HFFc6 (cell line): ENCODE measurements around the gene ACVRL1. TPM values are rescaled to one million over a fixed set of nuclear protein-coding genes. Genes with fewer than 3 reads are reported as not detected.

Experiments used
- DNase-seq: peaks from one replicate; pipeline ENCODE4 v3.0.0-alpha.2; 2018
- H3K27ac Mint-ChIP-seq: 2 replicates; pipeline ENCODE4 v1.8.0; 2020; ENCODE audit warnings: mild to moderate bottlenecking, mixed read lengths
- H3K27me3 Mint-ChIP-seq: 2 replicates; pipeline ENCODE4 v1.8.0; 2021; ENCODE audit warnings: mild to moderate bottlenecking, moderate library complexity, mixed read lengths; ENCODE audit not compliant: insufficient read depth
- H3K36me3 Mint-ChIP-seq: 2 replicates; pipeline ENCODE4 v1.8.0; 2021; ENCODE audit warnings: low read depth, mixed read lengths
- H3K4me1 Mint-ChIP-seq: 2 replicates; pipeline ENCODE4 v1.8.0; 2020; ENCODE audit warnings: low read depth, mixed read lengths
- H3K4me3 Mint-ChIP-seq: 2 replicates; pipeline ENCODE4 v1.8.0; 2020; ENCODE audit warnings: mild to moderate bottlenecking, moderate library complexity, mixed read lengths
- H3K9me3 Mint-ChIP-seq: 2 replicates; pipeline ENCODE4 v1.8.0; 2020; ENCODE audit warnings: mild to moderate bottlenecking, mixed read lengths
- CTCF ChIP-seq: fragments of 200-600 bp; sonication (generic); IDR thresholded peaks from 2 replicates; pipeline ENCODE4 v1.5.0; 2021; ENCODE audit warnings: antibody characterized with exemption, mild to moderate bottlenecking
- total RNA-seq, 6 experiments: library from RNA; stranded (reverse); fragmentation: NEBNext Ultra II Directional; extraction: Animal tissue kit (Norgen Biotek cat#: 25700); gene quantifications; 2 replicates in 1 of 6; 3 replicates in 5 of 6; pipeline ENCODE4 v1.2.3, GENCODE V29; 2021

ACVRL1 gene
- total RNA-seq, 6 experiments from 2014 or later: 5.4 to 13.5 (median 10.0) TPM

- Mint-ChIP-seq H3K9me3 (no peaks in the 10 kb centered on the region), H3K4me1 (peaks cover 40% of the 10 kb centered on the region), H3K4me3 (no peak overlapping the region), H3K27ac (0 out of 2 replicates have a peak overlapping the region, but pooled peaks have one; percentile 3), H3K36me3 (no peaks in the 10 kb centered on the region), H3K27me3 (peaks cover 4% of the 10 kb centered on the region; the same call in 1 of the 2 replicates)
- no peak for TF ChIP-seq CTCF
- DNase-seq: no peak
Observed at GRCh38 chr12:51911307-51911706, 4.0 kb downstream of the ACVRL1 start.

DNA sequence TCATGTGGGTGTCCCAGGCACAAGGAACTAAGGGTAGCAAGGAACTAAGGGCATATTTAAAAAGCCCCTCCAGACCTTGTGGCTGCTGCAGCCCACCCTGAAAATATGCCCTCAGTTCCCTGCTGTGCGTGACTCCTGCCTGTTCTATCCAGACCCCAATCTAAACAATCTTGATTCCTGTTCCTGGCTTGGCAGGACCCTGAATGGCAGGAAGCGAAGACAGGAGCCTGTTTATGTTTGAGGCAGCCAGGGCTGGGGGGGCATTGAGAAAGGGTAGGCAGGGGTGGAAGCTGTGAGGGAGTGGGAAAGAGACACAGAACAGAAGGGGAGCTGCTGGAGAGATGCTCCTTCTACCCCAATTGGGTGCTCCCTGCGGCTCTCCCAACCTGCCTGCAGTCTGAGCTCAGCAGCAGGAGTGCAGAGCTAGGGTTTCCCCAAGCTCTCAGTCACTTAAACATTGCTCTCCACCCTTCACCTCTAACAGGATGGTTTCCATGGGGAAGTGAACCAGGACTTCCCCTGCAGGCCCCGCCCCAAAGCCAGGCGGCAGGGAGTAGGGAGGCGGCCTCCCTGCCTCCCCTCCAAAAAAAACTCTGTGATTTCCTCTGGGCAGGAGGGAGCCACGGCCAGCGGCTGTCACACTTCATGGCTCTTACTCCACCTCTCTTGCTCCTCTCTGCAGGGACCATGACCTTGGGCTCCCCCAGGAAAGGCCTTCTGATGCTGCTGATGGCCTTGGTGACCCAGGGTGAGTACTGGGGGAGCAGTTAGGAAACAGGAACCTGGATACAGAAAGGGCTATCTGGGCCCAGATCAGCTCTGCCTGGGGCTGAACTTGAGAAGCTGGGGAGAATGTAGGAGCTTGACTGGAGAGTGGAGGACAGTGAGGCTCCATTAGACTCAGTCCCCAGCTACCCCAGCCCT lies 4.7 kb downstream of the ACVRL1 start:
- Mint-ChIP-seq H3K36me3 (no peaks in the 10 kb centered on the region), H3K27me3 (peaks cover 4% of the 10 kb centered on the region; the same call in 1 of the 2 replicates), H3K9me3 (no peaks in the 10 kb centered on the region), H3K4me3 (no peak overlapping the region), H3K27ac (0 out of 2 replicates have a peak overlapping the region, but pooled peaks have one; percentile 3), H3K4me1 (peaks cover 37% of the 10 kb centered on the region)
- no peak for DNase-seq
- TF ChIP-seq CTCF: no peak

GRCh38 chr12:51913071-51914033 lies 6.0 kb downstream of the ACVRL1 start:
- TF ChIP-seq CTCF: peak; percentile 35; the same call in 1 of the 2 replicates
- H3K4me3 Mint-ChIP-seq: no peak overlapping the region
- DNase-seq: no peak
- no peaks in the 10 kb centered on the region for H3K9me3 Mint-ChIP-seq
- no peaks in the 10 kb centered on the region for H3K27me3 Mint-ChIP-seq
- peaks cover 32% of the 10 kb centered on the region for H3K4me1 Mint-ChIP-seq
- H3K27ac Mint-ChIP-seq: no peak overlapping the region
- no peaks in the 10 kb centered on the region for H3K36me3 Mint-ChIP-seq

DNA sequence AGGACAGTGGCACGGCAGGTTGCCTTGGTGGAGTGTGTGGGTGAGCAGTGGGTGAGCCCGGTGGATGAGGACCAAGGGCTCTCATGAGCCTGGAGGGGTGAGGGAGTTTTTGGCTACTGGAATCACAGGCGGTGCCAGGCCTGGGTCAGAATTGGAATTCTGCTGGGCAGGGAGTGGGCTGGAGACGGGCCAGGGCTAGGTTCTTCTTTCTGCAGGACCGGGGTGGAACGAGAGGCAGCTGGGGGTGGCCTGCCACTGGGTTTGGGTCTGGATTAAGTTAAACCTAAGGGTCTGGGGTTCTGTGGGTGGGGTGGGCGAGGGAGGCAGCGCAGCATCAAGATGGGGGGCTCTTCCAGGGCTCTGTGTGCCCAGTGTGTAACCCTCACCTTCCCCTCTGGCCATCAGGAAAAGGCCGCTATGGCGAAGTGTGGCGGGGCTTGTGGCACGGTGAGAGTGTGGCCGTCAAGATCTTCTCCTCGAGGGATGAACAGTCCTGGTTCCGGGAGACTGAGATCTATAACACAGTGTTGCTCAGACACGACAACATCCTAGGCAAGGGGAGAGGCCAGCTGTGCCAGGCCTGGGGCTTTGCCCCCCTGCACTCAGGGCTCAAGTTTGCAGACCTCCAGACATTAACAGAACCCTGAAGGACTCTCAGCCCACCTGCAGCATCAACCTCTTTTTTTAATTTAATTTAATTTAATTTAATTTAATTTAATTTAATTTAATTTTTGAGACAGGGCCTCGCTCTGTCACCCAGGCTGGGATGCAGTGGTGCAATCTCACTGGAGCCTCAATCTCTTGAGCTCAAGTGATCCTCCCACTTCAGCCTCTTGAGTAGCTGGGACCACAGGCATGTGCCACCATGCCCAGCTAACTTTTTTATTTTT lies 7.0 kb downstream of the ACVRL1 start:
- H3K9me3 Mint-ChIP-seq: no peaks in the 10 kb centered on the region
- no peaks in the 10 kb centered on the region for H3K27me3 Mint-ChIP-seq
- no peak for TF ChIP-seq CTCF
- DNase-seq: no peak
- H3K27ac Mint-ChIP-seq: no peak overlapping the region
- peaks cover 27% of the 10 kb centered on the region for H3K4me1 Mint-ChIP-seq
- no peak overlapping the region for H3K4me3 Mint-ChIP-seq
- H3K36me3 Mint-ChIP-seq: no peaks in the 10 kb centered on the region
